Endothelial cell of umbilical vein (primary cell): ENCODE measurements around the gene SLC26A11. TPM values are rescaled to one million over a fixed set of nuclear protein-coding genes. Genes with fewer than 3 reads are reported as not detected.

Source experiments
- BruUV-seq: library from RNA; stranded (reverse); fragments of 400-500 nt; replicated peaks from 2 replicates; lab custom pipeline; 2021; lab: Mats Ljungman, UMichigan
- CTCF ChIA-PET: fragments of 300-600, 350-600 bp; sonication (Branson Sonifier 250); formaldehyde crosslinking; loops from one replicate; lab custom pipeline; 2021; ENCODE audit warnings: antibody characterized with exemption, inconsistent platforms; lab: Charles Lee
- POLR2A ChIA-PET: fragments of 300-600, 350-600 bp; sonication (Branson Sonifier 250); formaldehyde crosslinking; loops from one replicate; lab custom pipeline; 2021; ENCODE audit warnings: antibody characterized with exemption, inconsistent platforms; lab: Charles Lee
- DNase-seq: peaks from one replicate; pipeline ENCODE4 v3.0.0-alpha.2; 2011; ENCODE audit warnings: low read depth, low spot score
- FAIRE-seq: peaks from 2 replicates; lab custom pipeline; 2011; peaks lifted over from hg19 to GRCh38; lab: Jason Lieb, UNC
- H2AFZ ChIP-seq: 2 replicates; pipeline ENCODE4 v1.6.0; 2012; ENCODE audit warnings: low read depth, low read length, control low read depth, inconsistent platforms
- H3K27ac ChIP-seq: 2 replicates; pipeline ENCODE4 v1.5.1; 2011; ENCODE audit warnings: low read depth, mild to moderate bottlenecking, control low read depth, low read length, moderate library complexity; ENCODE audit not compliant: insufficient read depth
- H3K27me3 ChIP-seq, 2 experiments: 2 replicates each; pipeline versions ENCODE4 v1.6.0 to v1.6.1; 2011; ENCODE audit warnings: low read length in 2 of 2, mixed read lengths in 1 of 2; ENCODE audit not compliant: control insufficient read depth in 2 of 2, insufficient read depth in 2 of 2
- H3K36me3 ChIP-seq, 2 experiments: 2 replicates in 1 of 2; 3 replicates in 1 of 2; pipeline ENCODE4 v1.5.1; 2011; ENCODE audit warnings: low read length in 2 of 2, mild to moderate bottlenecking in 1 of 2, moderate library complexity in 1 of 2; ENCODE audit not compliant: control insufficient read depth in 2 of 2, insufficient read depth in 2 of 2; ENCODE audit errors: extremely low read depth in 1 of 2
- H3K4me1 ChIP-seq: 3 replicates; pipeline ENCODE4 v1.5.1; 2011; ENCODE audit warnings: mild to moderate bottlenecking, low read length; ENCODE audit not compliant: control insufficient read depth, insufficient read depth; ENCODE audit errors: extremely low read depth
- H3K4me2 ChIP-seq: 2 replicates; pipeline ENCODE4 v1.6.1; 2011; ENCODE audit warnings: low read length, control low read depth, mixed read lengths; ENCODE audit not compliant: insufficient read depth
- H3K4me3 ChIP-seq, 3 experiments: fragments of 200-600 bp in 1 of 3; sonication (generic), shearing (Covaris generic) in 1 of 3; replicated peaks in 1 of 3; 2 replicates each; pipeline ENCODE4 v1.5.1; 2011 to 2016; ENCODE audit warnings: control low read depth in 3 of 3, low read length in 3 of 3, mild to moderate bottlenecking in 2 of 3, inconsistent platforms in 1 of 3, low read depth in 1 of 3, moderate library complexity in 1 of 3; ENCODE audit not compliant: insufficient read depth in 1 of 3
- H3K79me2 ChIP-seq: 2 replicates; pipeline ENCODE4 v1.6.0; 2012; ENCODE audit warnings: low read length, inconsistent platforms; ENCODE audit not compliant: control insufficient read depth, insufficient read depth
- H3K9ac ChIP-seq: replicated peaks from 2 replicates; pipeline ENCODE3; 2011; ENCODE audit warnings: low read length, control low read depth; ENCODE audit not compliant: insufficient read depth; ENCODE audit errors: extremely low read depth
- H3K9me1 ChIP-seq: replicated peaks from 3 replicates; pipeline ENCODE4 v1.6.0; 2011; ENCODE audit warnings: mild to moderate bottlenecking, low read length; ENCODE audit not compliant: control insufficient read depth, insufficient read depth; ENCODE audit errors: extremely low read depth
- H3K9me3 ChIP-seq: replicated peaks from 2 replicates; pipeline ENCODE4 v1.5.1; 2012; ENCODE audit warnings: low read length, inconsistent platforms; ENCODE audit not compliant: control insufficient read depth, insufficient read depth
- H4K20me1 ChIP-seq: replicated peaks from 2 replicates; pipeline ENCODE3; 2011; ENCODE audit warnings: mild to moderate bottlenecking, low read length; ENCODE audit not compliant: control insufficient read depth, insufficient read depth; ENCODE audit errors: extremely low read depth
- EZH2 ChIP-seq: IDR thresholded peaks from 2 replicates; pipeline ENCODE4 v1.6.1; 2012; ENCODE audit warnings: borderline replicate concordance, low read depth, mild to moderate bottlenecking, moderate library complexity, low read length, inconsistent platforms; ENCODE audit not compliant: severe bottlenecking
- FOS ChIP-seq: IDR thresholded peaks from 2 replicates; pipeline ENCODE4 v1.6.1; 2011; ENCODE audit warnings: mild to moderate bottlenecking, low read length, moderate library complexity, borderline replicate concordance; ENCODE audit not compliant: insufficient read depth
- GATA2 ChIP-seq: IDR thresholded peaks from 2 replicates; pipeline ENCODE4 v1.7.0; 2011; ENCODE audit warnings: low read depth, mild to moderate bottlenecking, moderate library complexity, mixed read lengths, low read length; ENCODE audit not compliant: insufficient read length, insufficient read depth
- JUN ChIP-seq: IDR thresholded peaks from 2 replicates; pipeline ENCODE4 v1.6.1; 2011; ENCODE audit warnings: borderline replicate concordance, low read depth; ENCODE audit not compliant: insufficient read length, insufficient read depth
- MYC ChIP-seq: IDR thresholded peaks from one replicate; pipeline ENCODE4 v1.6.1; 2011; ENCODE audit warnings: mild to moderate bottlenecking, low read depth, low read length
- POLR2A ChIP-seq: IDR thresholded peaks from 2 replicates; pipeline ENCODE4 v1.6.1; 2012; ENCODE audit warnings: low read depth, mild to moderate bottlenecking, control low read depth, low read length
- POLR2AphosphoS5 ChIP-seq: IDR thresholded peaks from 2 replicates; pipeline ENCODE4 v1.6.1; 2012; ENCODE audit warnings: low read depth, mild to moderate bottlenecking, control low read depth, low read length, moderate library complexity; ENCODE audit not compliant: insufficient read depth
- dilution Hi-C: fragments of 300-500 bp; cut with MboI; formaldehyde crosslinking; loops from one replicate; pipeline ENCODE4 v1.15.0; 2019; ENCODE audit warnings: low sequenced_read_pairs; ENCODE audit not compliant: extremely low pct_ligation_motif_present
- intact Hi-C: fragments of 100-400 bp; cut with micrococcal nuclease; formaldehyde crosslinking; loops from one replicate; pipeline ENCODE4 v1.10.0; 2022
- polyA plus RNA-seq, 4 experiments: library from polyadenylated mRNA; depleted of rRNA in 3 of 4; stranded (reverse) in 3 of 4; unstranded in 1 of 4; fragments of >200 nt; gene quantifications; 2 replicates each; pipeline versions ENCODE4 v1.2.1 to v1.2.3, GENCODE V29; 2011 to 2012; ENCODE audit warnings: missing spikeins in 1 of 4
- total RNA-seq: library from RNA; stranded (reverse); gene quantifications from 2 replicates; pipeline ENCODE4 v1.2.3, GENCODE V29; 2021
- TF ChIP-seq, protein P1 (sequence below), 2 donors: IDR thresholded peaks; 1 replicate in 1 of 2; 2 replicates in 1 of 2; pipeline ENCODE4 v1.5.1; 2011; ENCODE audit warnings: low read length in 2 of 2, mild to moderate bottlenecking in 2 of 2, moderate library complexity in 2 of 2, control low read depth in 1 of 2, inconsistent platforms in 1 of 2, low read depth in 1 of 2; ENCODE audit not compliant: insufficient read depth in 1 of 2; ENCODE audit errors: extremely low read depth in 1 of 2
- TF ChIP-seq, protein P2 (sequence below): IDR thresholded peaks from 2 replicates; pipeline ENCODE4 v1.6.1; 2011; ENCODE audit not compliant: insufficient read depth, insufficient read length

The SLC26A11 gene
- total and polyA plus RNA-seq, 2 donors (not counting 3 experiments of a cell fraction or from before 2014, with no cell fraction given) = 25.2 to 33.0 TPM

DNA sequence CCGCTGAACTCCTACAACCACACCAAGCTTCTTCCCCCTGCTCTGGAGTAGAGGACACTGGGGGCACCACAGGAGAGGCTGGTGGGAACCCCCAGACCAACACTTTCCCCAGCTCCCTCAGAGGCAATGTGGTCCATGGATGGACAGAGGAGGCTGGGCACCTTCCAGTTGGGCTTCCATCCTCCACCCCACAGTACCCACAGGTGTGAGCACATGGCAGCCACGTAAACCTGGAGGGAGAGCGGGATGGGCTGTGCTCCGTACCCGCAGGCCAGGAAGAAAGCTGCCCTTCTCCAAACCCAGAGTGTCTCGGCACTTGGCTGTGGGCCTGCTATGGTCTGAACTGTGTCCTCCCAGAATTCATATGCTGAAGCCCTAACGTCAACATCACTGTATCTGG is 1.8 kb upstream of the SLC26A11 start:
- no peak for FAIRE-seq
- peaks cover 13% of the 10 kb centered on the region for H3K4me1 ChIP-seq
- POLR2A ChIA-PET = no interaction called here

More for the DNA sequence above, 1.8 kb upstream of the SLC26A11 start:
- H3K36me3 ChIP-seq = peaks cover 3 to 23% of the 10 kb centered on the region in 2 experiments
- no peak for DNase-seq
- H2AFZ ChIP-seq = no peak overlapping the region
- H3K4me2 ChIP-seq = no peak overlapping the region
- no peaks in the 10 kb centered on the region for H4K20me1 ChIP-seq
- no peak overlapping the region for H3K4me3 ChIP-seq
- no peaks in the 10 kb centered on the region for H3K9me3 ChIP-seq
- peaks cover 11% of the 10 kb centered on the region for H3K79me2 ChIP-seq
- H3K27ac ChIP-seq = no peak overlapping the region
- intact Hi-C loops = no loop called here
- CTCF ChIA-PET = no interaction called here
- H3K9me1 ChIP-seq = no peaks in the 10 kb centered on the region
- TF ChIP-seq EZH2 (no peak), JUN (no peak), POLR2AphosphoS5 (no peak), FOS (no peak), POLR2A (no peak), MYC (no peak), GATA2 (no peak)
- TF ChIP-seq, protein P1, sequence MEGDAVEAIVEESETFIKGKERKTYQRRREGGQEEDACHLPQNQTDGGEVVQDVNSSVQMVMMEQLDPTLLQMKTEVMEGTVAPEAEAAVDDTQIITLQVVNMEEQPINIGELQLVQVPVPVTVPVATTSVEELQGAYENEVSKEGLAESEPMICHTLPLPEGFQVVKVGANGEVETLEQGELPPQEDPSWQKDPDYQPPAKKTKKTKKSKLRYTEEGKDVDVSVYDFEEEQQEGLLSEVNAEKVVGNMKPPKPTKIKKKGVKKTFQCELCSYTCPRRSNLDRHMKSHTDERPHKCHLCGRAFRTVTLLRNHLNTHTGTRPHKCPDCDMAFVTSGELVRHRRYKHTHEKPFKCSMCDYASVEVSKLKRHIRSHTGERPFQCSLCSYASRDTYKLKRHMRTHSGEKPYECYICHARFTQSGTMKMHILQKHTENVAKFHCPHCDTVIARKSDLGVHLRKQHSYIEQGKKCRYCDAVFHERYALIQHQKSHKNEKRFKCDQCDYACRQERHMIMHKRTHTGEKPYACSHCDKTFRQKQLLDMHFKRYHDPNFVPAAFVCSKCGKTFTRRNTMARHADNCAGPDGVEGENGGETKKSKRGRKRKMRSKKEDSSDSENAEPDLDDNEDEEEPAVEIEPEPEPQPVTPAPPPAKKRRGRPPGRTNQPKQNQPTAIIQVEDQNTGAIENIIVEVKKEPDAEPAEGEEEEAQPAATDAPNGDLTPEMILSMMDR (IDR thresholded peaks at IDR 0.05; ENCODE audit: extremely low read depth in 1 of 2, insufficient read depth in 1 of 2, low read depth in 1 of 2, low read length in 2 of 2) = no peak
- TF ChIP-seq, protein P2, sequence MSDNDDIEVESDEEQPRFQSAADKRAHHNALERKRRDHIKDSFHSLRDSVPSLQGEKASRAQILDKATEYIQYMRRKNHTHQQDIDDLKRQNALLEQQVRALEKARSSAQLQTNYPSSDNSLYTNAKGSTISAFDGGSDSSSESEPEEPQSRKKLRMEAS = no peak
- no TSS peak for BruUV-seq
- H3K27me3 ChIP-seq = no peaks in the 10 kb centered on the region
- no peak overlapping the region for H3K9ac ChIP-seq
- dilution Hi-C loops = no loop called here
